ENCODE measurements around the gene GALR2.

GALR2 gene

GRCh38 chr17:76102944-76103273, 28.3 kb downstream of the GALR2 start:
- DNase-seq: no peak

DNA sequence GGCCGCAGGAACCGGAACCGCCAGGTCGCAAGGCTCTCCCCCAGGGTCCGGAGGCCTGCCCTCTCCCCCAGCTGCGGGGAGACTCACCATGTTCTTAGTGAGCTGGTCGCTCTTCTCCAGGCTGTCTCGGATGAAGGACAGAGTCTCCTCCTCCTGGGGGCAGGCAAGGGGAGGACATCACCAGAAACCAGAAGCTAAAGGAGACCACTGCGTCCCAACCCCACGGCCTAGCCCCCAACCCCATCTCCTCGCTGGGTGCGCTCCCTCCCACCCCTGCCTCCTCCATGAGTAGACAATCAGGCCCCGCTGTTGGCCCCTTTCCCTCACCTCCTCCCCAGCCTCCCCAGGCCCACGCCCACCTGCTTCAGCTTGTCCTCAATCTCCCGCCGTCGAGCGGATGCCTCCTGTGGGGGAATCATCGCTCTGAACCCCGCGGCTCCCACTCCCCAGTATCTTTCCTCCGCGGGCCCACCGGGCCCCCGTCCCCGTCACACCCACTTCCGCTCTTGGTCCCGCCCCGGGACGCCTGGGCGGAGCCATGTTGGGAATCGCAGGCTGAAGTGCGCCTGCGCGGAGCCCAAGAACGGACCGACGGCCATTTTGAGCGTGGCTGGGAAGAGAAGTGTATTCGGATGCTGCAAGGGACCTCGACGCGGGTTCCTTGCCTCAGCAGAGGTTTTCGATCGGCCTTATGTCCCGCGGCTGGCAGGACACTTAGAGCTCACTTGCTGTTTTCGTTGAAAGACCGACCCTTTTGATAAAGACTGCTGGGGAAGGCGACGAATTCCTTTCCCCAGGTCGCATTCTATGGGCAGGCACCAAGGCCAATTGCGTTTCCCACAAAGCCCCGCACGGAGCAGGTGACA, 28.9 kb downstream of the GALR2 start, which contains the start of gene EXOC7:
Gene EXOC7, minus strand, starts transcription at position 514 of the 866 bp plus-strand sequence. Its CDS starts 95 bp downstream, at position 419.
- DNase-seq: no peak

DNA sequence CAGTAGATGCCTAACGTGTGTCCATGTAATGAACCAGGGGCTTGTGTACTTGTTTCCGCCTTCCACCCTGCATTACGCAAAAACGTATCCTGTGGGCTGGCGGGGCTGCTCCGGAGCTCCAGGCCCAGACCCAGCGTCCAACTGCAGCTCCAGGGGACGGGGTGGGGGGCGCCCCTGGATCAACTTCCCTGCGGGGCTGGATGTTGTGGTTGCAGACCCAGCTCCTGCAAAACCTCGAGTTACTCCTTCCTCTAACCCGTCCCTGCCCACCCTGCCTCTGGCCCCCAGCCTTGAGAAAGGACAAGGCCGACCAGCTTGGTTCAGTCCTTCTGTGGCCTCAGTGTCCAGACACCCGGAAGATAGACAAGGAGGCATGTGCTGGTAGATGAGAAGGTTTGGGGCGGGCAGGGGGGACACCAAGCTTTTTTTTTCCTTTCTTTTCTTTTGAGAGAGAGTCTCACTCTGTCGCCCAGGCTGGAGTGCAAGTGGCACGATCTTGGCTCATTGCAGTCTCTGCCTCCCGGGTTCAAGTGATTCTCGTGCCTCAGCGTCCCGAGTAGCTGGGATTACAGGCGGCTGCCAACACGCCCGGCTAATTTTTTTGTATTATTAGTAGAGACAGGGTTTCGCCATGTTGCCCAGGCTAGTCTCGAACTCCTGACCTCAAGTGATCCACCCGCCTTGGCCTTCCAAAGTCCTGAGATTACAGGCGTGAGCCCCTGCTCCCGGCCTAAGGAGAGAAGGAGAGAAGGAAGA, 29.7 kb downstream of the GALR2 start:
- no peak for DNase-seq

DNA sequence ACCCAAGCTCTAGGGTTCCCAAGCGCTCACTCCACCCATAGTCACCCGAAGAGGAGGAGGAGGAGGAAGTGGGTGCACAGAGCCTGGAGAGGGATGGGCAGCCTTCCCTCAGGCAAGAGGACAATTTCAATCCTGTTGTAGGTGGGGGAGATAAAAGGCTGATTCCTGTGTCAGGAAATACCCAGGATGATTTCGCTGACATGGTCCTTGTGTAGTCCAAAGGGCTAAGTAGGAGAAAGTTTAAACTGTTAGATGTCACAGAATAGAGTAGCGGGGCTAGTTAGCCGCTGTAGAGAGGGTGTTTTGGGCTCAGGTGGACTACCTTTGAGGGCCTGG, 30.3 kb downstream of the GALR2 start:
- no peak for DNase-seq

GRCh38 chr17:76106703-76107102, 32.1 kb downstream of the GALR2 start:
- DNase-seq: no peak

DNA sequence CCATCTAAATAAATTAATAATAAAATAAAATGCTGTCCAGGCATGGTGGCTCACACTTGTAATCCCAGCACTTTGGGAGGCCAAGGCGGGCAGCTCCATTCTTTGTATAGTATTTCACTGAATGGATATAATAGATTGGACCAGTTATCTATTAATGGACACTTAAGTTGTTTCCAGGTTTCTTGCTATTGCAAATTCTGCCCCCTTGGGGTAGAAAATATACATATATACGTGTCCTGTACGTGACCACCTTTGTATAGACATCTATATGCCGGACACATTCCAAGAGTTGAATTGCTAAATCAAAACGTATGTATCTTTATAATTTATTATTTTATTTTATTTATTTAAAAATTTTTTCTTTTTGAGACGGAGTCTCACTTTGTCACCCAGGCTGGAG, 32.9 kb downstream of the GALR2 start:
- no peak for DNase-seq

- DNase-seq: no peak
Observed at GRCh38 chr17:76111956-76112355, 37.4 kb downstream of the GALR2 start.

DNA sequence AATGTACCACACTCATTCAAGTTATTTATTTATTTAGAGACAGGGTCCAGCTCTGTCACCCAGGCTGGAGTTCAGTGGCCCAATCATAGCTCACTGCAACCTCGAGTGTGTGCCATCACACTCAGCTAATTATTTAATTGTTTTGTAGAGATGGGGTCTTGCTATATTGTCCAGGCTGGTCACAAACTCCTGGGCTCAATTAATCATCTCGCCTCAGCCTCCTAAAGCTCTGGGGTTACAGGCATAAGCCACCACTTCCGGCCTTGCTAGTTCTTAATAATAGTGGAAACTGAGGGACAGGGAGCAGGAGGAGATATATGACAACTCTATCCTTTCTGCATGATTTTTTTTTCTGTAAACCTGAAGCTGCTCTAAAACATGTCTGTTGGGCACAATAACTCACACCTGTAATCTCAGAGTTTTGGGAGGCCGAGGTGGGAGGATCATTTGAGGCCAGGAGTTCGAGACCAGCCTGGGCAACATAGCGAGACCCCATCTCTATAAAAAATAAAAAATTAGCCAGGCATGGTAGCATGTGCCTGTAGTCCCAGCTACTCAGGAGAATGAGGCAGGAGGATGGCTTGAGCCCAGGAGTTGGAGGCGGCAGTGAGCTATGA, 40.7 kb downstream of the GALR2 start:
- no peak for DNase-seq

DNA sequence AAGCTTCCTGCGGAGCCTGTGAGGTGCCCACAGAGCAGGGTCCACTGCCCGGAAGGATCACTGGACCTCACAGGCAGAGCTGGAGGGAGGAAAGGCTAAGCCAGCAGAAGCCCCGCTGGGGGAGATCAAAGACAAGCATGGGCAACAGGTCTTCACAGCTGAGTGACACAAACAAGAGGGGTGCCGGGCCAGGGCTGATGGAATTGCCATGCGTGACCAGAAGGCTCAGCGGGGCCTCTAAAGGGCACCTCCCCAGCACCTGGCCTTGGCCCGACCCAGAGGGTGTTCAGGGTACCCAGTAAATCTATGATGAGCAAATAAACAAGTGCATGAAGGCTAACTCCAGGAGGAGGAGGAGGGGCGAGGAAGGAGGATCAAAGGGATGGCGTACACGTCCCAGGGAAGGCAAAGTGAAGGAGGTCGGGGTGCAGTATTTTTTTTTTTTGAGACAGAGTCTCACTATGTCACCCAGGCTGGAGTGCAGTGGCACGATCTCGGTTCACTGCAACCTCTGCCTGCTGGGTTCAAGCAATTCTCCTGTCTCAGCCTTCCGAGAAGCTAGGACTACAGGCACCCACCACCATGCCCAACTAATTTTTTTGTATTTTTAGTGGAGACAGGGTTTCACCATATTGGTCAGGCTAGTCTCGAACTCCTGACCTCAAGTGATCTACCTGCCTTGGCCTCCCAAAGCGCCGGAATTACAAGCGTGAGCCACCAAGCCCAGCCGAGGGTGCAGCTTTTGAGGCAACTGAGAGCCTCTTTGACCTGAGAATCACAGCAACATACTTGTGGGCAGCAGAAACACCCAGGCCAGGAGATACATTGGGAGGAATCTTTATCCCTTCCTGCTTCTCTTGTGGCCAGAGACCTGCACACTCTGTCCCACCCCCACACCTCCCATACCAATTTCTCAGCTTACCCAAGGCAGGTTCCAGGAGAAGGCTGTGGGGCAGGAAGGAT, 45.1 kb downstream of the GALR2 start:
- DNase-seq: no peak

GRCh38 chr17:76120658-76121008, 46.1 kb downstream of the GALR2 start:
- no peak for DNase-seq

GRCh38 chr17:76121932-76122430, 47.4 kb downstream of the GALR2 start:
- DNase-seq: no peak

GRCh38 chr17:76122431-76123190, 48.0 kb downstream of the GALR2 start:
- DNase-seq: no peak

- DNase-seq: no peak
Observed at GRCh38 chr17:76123191-76123499, 48.6 kb downstream of the GALR2 start.

- no peak for DNase-seq
Observed at GRCh38 chr17:76123749-76124581, 49.4 kb downstream of the GALR2 start.

DNA sequence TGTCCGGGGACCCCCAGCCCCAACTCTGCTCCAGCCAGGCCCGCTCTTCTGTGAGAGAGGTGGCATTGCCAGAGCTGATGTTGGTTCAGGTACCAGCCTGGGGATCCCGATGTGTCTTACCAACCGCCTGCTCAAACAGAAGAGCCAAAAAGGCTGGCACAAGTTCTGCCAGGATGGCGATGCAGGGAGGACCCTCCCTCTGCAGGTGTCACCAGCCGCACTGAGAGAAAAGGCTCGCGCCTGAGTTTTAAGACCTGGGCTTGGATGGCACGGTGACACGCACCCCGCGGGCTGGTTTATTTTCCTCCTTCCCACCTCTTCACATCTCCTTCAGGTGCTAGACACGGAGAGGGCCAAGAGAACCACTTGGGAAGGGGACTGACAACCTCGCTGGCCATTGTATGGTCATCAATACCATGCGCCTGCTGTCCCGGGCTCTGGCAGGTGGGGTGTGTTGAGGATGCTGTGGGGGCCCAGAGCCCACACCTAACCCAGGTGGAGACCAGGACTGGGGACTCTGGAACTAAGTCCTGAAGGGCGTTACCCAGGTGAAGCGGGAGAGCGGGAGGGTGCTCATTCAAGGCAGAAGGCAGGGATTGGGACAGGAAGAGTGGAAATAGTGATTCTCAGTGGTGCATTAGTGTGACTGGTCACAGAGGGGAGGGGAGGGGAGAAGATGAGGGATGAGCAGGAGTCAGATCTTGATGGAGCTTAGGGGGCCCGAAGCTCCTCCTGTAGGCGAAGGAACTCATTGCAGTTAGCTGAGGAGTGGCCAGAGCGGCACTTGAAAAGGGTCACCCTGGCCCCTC, 50.2 kb downstream of the GALR2 start:
- no peak for DNase-seq

- DNase-seq: no peak
Observed at GRCh38 chr17:76125391-76125675, 50.8 kb downstream of the GALR2 start.

- DNase-seq: no peak
Observed at GRCh38 chr17:76125922-76126321, 51.3 kb downstream of the GALR2 start.

Measured in cortex of kidney (tissue), 1 donor.